Omental fat pad (tissue), 4 donors: ENCODE measurements around the gene CREBL2. TPM values are rescaled to one million over a fixed set of nuclear protein-coding genes. Genes with fewer than 3 reads are reported as not detected.
"Not testable (repeated sequence)": the region's sequence is repeated elsewhere in the genome, so short reads cannot be mapped to it uniquely, and the experiment has no call there.

Experiments
- ATAC-seq: fragments of 150-250 bp; one replicate; pipeline ENCODE4 v1.9.1; 2016; ENCODE audit warnings: mild to moderate bottlenecking, moderate library complexity; ENCODE audit not compliant: low FRiP score
- DNase-seq: peaks from one replicate; pipeline ENCODE4 v3.0.0-alpha.2; 2019; ENCODE audit warnings: low spot score
- CTCF ChIP-seq, 3 donors: fragments of 450-650 bp; IDR thresholded peaks; one replicate each; pipeline ENCODE4 v1.5.1; 2016 to 2017; ENCODE audit warnings: antibody characterized with exemption in 3 of 3, mild to moderate bottlenecking in 3 of 3, moderate library complexity in 2 of 3
- total RNA-seq, 4 donors: library from RNA; depleted of rRNA; stranded (reverse); fragments of >200 nt; gene quantifications; one replicate each; pipeline ENCODE4 v1.1.0, GENCODE V29; 2016

Gene CREBL2
- total RNA-seq, 4 donors from 2014 or later: 53.0 to 73.9 (median 63.1) TPM

- no peak for ATAC-seq
- no peak for TF ChIP-seq CTCF (IDR thresholded peaks at IDR 0.05)
- DNase-seq: no peak
Observed at GRCh38 chr12:12577786-12578185, 33.9 kb upstream of the CREBL2 start.

- not testable (repeated sequence) for DNase-seq, ATAC-seq
Observed at GRCh38 chr12:12580716-12581115, 31.0 kb upstream of the CREBL2 start.

- DNase-seq: no peak
- TF ChIP-seq CTCF (IDR thresholded peaks at IDR 0.05): no peak
- ATAC-seq: no peak
Observed at GRCh38 chr12:12582193-12582881, 29.3 kb upstream of the CREBL2 start.

GRCh38 chr12:12582895-12583303 lies 28.8 kb upstream of the CREBL2 start:
- TF ChIP-seq CTCF (IDR thresholded peaks at IDR 0.05): no peak
- DNase-seq (no peak), ATAC-seq (no peak)

GRCh38 chr12:12583510-12584178 lies 28.0 kb upstream of the CREBL2 start:
- DNase-seq (no peak), ATAC-seq (no peak)
- no peak for TF ChIP-seq CTCF (IDR thresholded peaks at IDR 0.05)

- no peak for TF ChIP-seq CTCF (IDR thresholded peaks at IDR 0.05)
- no peak for DNase-seq
- no peak for ATAC-seq
Observed at GRCh38 chr12:12585115-12585863, 26.4 kb upstream of the CREBL2 start.

GRCh38 chr12:12586879-12587675 lies 24.6 kb upstream of the CREBL2 start:
- ATAC-seq (no peak), DNase-seq (no peak)
- TF ChIP-seq CTCF (IDR thresholded peaks at IDR 0.05): no peak
